ENCODE data around the gene FOXR1.
"Not testable (repeated sequence)": the region's sequence is repeated elsewhere in the genome, so short reads cannot be mapped to it uniquely, and the experiment has no call there.

DNA sequence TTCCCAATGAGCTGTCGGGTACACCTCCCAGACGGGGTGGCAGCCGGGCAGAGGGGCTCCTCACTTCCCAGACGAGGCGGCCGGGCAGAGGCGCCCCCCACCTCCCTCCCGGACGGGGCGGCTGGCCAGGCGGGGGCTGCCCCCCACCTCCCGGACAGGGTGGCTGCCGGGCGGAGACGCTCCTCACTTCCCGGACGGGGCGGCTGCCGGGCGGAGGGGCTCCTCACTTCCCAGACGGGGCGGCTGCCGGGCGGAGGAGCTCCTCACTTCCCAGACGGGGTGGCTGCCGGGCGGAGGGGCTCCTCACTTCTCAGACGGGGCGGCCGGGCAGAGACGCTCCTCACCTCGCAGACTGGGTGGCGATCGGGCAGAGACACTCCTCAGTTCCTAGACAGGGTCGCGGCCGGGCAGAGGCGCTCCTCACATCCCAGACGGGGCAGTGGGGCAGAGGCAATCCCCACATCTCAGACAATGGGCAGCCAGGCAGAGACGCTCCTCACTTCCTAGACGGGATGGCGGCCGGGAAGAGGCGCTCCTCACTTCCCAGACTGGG is 20.0 kb downstream of the FOXR1 start:
- TF ChIP-seq, protein P1, sequence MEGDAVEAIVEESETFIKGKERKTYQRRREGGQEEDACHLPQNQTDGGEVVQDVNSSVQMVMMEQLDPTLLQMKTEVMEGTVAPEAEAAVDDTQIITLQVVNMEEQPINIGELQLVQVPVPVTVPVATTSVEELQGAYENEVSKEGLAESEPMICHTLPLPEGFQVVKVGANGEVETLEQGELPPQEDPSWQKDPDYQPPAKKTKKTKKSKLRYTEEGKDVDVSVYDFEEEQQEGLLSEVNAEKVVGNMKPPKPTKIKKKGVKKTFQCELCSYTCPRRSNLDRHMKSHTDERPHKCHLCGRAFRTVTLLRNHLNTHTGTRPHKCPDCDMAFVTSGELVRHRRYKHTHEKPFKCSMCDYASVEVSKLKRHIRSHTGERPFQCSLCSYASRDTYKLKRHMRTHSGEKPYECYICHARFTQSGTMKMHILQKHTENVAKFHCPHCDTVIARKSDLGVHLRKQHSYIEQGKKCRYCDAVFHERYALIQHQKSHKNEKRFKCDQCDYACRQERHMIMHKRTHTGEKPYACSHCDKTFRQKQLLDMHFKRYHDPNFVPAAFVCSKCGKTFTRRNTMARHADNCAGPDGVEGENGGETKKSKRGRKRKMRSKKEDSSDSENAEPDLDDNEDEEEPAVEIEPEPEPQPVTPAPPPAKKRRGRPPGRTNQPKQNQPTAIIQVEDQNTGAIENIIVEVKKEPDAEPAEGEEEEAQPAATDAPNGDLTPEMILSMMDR (IDR thresholded peaks at IDR 0.05 in 8 of 11, conservative IDR thresholded peaks at IDR 0.05 in 3 of 11), result not testable (repeated sequence)
- not testable (repeated sequence) for TF ChIP-seq POLR2AphosphoS5, POLR2A (IDR thresholded peaks at IDR 0.05)
